ENCODE results near the gene APOLD1.
"Not testable (repeated sequence)": the region's sequence is repeated elsewhere in the genome, so short reads cannot be mapped to it uniquely, and the experiment has no call there.

DNA sequence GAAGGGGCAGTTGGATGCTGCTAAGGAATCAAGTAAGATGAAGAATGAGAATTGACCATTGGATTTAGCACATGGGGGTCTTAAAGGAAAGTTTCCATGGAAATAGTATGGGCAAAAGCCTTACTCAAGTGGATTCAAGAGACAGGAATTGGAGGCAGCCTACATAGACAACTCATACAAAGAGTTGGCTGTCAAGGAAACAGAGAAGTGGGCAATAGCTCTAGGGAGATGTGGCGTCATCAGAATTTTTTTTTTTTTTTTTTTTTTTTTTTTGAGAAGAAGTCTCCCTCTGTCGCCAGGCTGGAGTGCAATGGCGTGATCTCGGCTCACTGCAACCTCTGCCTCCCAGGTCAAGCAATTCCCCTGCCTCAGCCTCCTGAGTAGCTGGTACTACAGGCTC, 16.2 kb downstream of the APOLD1 start:
- TF ChIP-seq, protein P1, sequence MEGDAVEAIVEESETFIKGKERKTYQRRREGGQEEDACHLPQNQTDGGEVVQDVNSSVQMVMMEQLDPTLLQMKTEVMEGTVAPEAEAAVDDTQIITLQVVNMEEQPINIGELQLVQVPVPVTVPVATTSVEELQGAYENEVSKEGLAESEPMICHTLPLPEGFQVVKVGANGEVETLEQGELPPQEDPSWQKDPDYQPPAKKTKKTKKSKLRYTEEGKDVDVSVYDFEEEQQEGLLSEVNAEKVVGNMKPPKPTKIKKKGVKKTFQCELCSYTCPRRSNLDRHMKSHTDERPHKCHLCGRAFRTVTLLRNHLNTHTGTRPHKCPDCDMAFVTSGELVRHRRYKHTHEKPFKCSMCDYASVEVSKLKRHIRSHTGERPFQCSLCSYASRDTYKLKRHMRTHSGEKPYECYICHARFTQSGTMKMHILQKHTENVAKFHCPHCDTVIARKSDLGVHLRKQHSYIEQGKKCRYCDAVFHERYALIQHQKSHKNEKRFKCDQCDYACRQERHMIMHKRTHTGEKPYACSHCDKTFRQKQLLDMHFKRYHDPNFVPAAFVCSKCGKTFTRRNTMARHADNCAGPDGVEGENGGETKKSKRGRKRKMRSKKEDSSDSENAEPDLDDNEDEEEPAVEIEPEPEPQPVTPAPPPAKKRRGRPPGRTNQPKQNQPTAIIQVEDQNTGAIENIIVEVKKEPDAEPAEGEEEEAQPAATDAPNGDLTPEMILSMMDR (IDR thresholded peaks at IDR 0.05), result not testable (repeated sequence)
- not testable (repeated sequence) for TF ChIP-seq POLR2A (IDR thresholded peaks at IDR 0.05)
